22Rv1 (cell line): ENCODE data around the gene BOK.

Experiments
- CTCF ChIP-seq: fragments of 450-650 bp; IDR thresholded peaks from 2 replicates; pipeline ENCODE4 v1.5.1; 2017; ENCODE audit warnings: mild to moderate bottlenecking
- ZFX ChIP-seq: fragments of 450-650 bp; IDR thresholded peaks from 2 replicates; pipeline ENCODE4 v1.6.1; 2017; ENCODE audit warnings: antibody characterized with exemption, borderline replicate concordance

- TF ChIP-seq ZFX (no peak), CTCF (no peak)
Measured at GRCh38 chr2:241617431-241618154, 59.0 kb downstream of the BOK start.
